Lower leg skin (tissue), 3 donors: ENCODE data around the gene BBS9.

ENCODE experiments used
- CTCF ChIP-seq, 3 donors: fragments of 450-650 bp; IDR thresholded peaks; one replicate each; pipeline ENCODE4 v1.5.1; 2016; ENCODE audit warnings: antibody characterized with exemption in 3 of 3, mild to moderate bottlenecking in 3 of 3, moderate library complexity in 2 of 3
- POLR2A ChIP-seq, 2 donors: fragments of 450-650 bp; IDR thresholded peaks; one replicate each; pipeline ENCODE4 v1.6.1; 2016 to 2017; ENCODE audit warnings: antibody characterized with exemption in 2 of 2, mild to moderate bottlenecking in 1 of 2, moderate library complexity in 1 of 2

GRCh38 chr7:33091641-33092191, 37.6 kb upstream of the BBS9 start:
- TF ChIP-seq CTCF (IDR thresholded peaks at IDR 0.05): no peak
- no peak for TF ChIP-seq POLR2A (IDR thresholded peaks at IDR 0.05)
